GM23338 (cell line): ENCODE data around the gene AKAP8L. TPM values are rescaled to one million over a fixed set of nuclear protein-coding genes. Genes with fewer than 3 reads are reported as not detected.

Experiments used
- ATAC-seq: fragments of 200-7000 bp; cut with Tn5 transposase; 3 replicates; pipeline ENCODE4 v1.9.1; 2020
- DNase-seq: peaks from one replicate; pipeline ENCODE4 v3.0.0-alpha.2; 2015; ENCODE audit warnings: low spot score
- H2AFZ ChIP-seq: fragments of 200-600 bp; sonication (generic); 2 replicates; pipeline ENCODE4 v1.8.0; 2016; ENCODE audit warnings: antibody characterized with exemption, mild to moderate bottlenecking, moderate library complexity
- H3F3A ChIP-seq: fragments of 200-600 bp; sonication (generic); replicated peaks from 2 replicates; pipeline ENCODE4 v1.8.0; 2017; ENCODE audit warnings: antibody characterized with exemption, mixed run types, low read depth
- H3K27ac ChIP-seq: fragments of 200-600 bp; sonication (generic); 2 replicates; pipeline ENCODE4 v1.6.1; 2016; ENCODE audit warnings: low read depth
- H3K27me3 ChIP-seq: fragments of 200-600 bp; sonication (generic); 2 replicates; pipeline ENCODE4 v1.8.0; 2016; ENCODE audit warnings: mild to moderate bottlenecking, mixed run types, moderate library complexity; ENCODE audit not compliant: insufficient read depth
- H3K36me3 ChIP-seq: fragments of 200-600 bp; sonication (generic); 2 replicates; pipeline ENCODE4 v1.8.0; 2016; ENCODE audit warnings: mild to moderate bottlenecking; ENCODE audit not compliant: insufficient read depth
- H3K4me1 ChIP-seq: fragments of 200-600 bp; sonication (generic); 2 replicates; pipeline ENCODE4 v1.8.0; 2016; ENCODE audit warnings: mild to moderate bottlenecking, moderate library complexity; ENCODE audit not compliant: insufficient read depth
- H3K4me2 ChIP-seq: fragments of 200-600 bp; sonication (generic); 2 replicates; pipeline ENCODE4 v1.7.1; 2017; ENCODE audit warnings: mixed run types
- H3K4me3 ChIP-seq: fragments of 200-600 bp; sonication (generic); 2 replicates; pipeline ENCODE4 v1.6.1; 2016; ENCODE audit warnings: mixed run types
- H3K79me2 ChIP-seq: fragments of 200-600 bp; sonication (generic); replicated peaks from 2 replicates; pipeline ENCODE4 v1.8.0; 2017; ENCODE audit warnings: mild to moderate bottlenecking; ENCODE audit not compliant: insufficient read depth
- H3K9me2 ChIP-seq: fragments of 200-600 bp; sonication (generic); 2 replicates; pipeline ENCODE4 v1.8.0; 2017; ENCODE audit not compliant: insufficient read depth
- H4K20me1 ChIP-seq: fragments of 200-600 bp; sonication (generic); replicated peaks from 2 replicates; pipeline ENCODE4 v1.8.0; 2017; ENCODE audit warnings: mild to moderate bottlenecking; ENCODE audit not compliant: insufficient read depth
- H3K27ac Mint-ChIP-seq: 2 replicates; pipeline ENCODE4 v1.8.0; 2020; ENCODE audit warnings: inconsistent platforms, mild to moderate bottlenecking, moderate library complexity, mixed read lengths
- H3K27me3 Mint-ChIP-seq: 3 replicates; pipeline ENCODE4 v1.8.0; 2022; ENCODE audit warnings: low read depth, mild to moderate bottlenecking, moderate library complexity, mixed read lengths, inconsistent platforms; ENCODE audit not compliant: insufficient read depth, poor library complexity
- H3K36me3 Mint-ChIP-seq: 3 replicates; pipeline ENCODE4 v1.8.0; 2021; ENCODE audit warnings: low read depth, mild to moderate bottlenecking, inconsistent platforms, moderate library complexity, mixed read lengths
- H3K4me1 Mint-ChIP-seq: 3 replicates; pipeline ENCODE4 v1.8.0; 2020; ENCODE audit warnings: mild to moderate bottlenecking, inconsistent platforms, mixed read lengths
- H3K4me3 Mint-ChIP-seq: 3 replicates; pipeline ENCODE4 v1.8.0; 2021; ENCODE audit warnings: moderate library complexity, mild to moderate bottlenecking, inconsistent platforms, mixed read lengths
- H3K9me3 Mint-ChIP-seq: 3 replicates; pipeline ENCODE4 v1.8.0; 2020; ENCODE audit warnings: moderate library complexity, mild to moderate bottlenecking, inconsistent platforms, mixed read lengths
- CREB1 ChIP-seq: fragments of 250-450 bp; sonication (Bioruptor Pico); IDR thresholded peaks from 2 replicates; pipeline ENCODE4 v1.5.0; 2020; ENCODE audit warnings: low read depth, mild to moderate bottlenecking, moderate library complexity
- CTCF ChIP-seq, 2 experiments: fragments of 200-600 bp in 1 of 2; sonication (generic) in 1 of 2; conservative IDR thresholded peaks; 2 replicates each; pipeline versions ENCODE4 v1.5.1 to v1.6.1; 2016 to 2017; ENCODE audit warnings: antibody characterized with exemption in 2 of 2, low read depth in 2 of 2, mild to moderate bottlenecking in 2 of 2, moderate library complexity in 1 of 2
- ETS1 ChIP-seq: IDR thresholded peaks from 2 replicates; pipeline ENCODE4 v1.6.1; 2016; ENCODE audit warnings: antibody characterized with exemption
- EZH2 ChIP-seq: fragments of 200-600 bp; sonication (generic); IDR thresholded peaks from one replicate; pipeline ENCODE4 v1.8.0; 2017; ENCODE audit warnings: antibody characterized with exemption, mild to moderate bottlenecking, low read depth; ENCODE audit not compliant: unreplicated experiment
- EZH2phosphoT487 ChIP-seq: fragments of 200-600 bp; sonication (generic); IDR thresholded peaks from one replicate; pipeline ENCODE4 v1.8.1; 2018; ENCODE audit warnings: antibody characterized with exemption; ENCODE audit not compliant: unreplicated experiment
- JUNB ChIP-seq: IDR thresholded peaks from one replicate; pipeline ENCODE4 v1.6.1; 2016; ENCODE audit warnings: antibody characterized with exemption; ENCODE audit not compliant: unreplicated experiment
- NANOG ChIP-seq: IDR thresholded peaks from 2 replicates; pipeline ENCODE4 v1.6.1; 2016; ENCODE audit warnings: antibody characterized with exemption, borderline replicate concordance
- POLR2AphosphoS5 ChIP-seq: IDR thresholded peaks from 2 replicates; pipeline ENCODE4 v1.6.1; 2016; ENCODE audit warnings: antibody characterized with exemption, low read depth
- REST ChIP-seq: IDR thresholded peaks from one replicate; pipeline ENCODE4 v1.6.1; 2018; ENCODE audit warnings: antibody characterized with exemption; ENCODE audit not compliant: unreplicated experiment
- STAT1 ChIP-seq: IDR thresholded peaks from one replicate; pipeline ENCODE4 v1.6.1; 2016; ENCODE audit warnings: antibody characterized with exemption; ENCODE audit not compliant: unreplicated experiment
- ZNF114 ChIP-seq: fragments of 250-450 bp; sonication (Bioruptor Pico); IDR thresholded peaks from 2 replicates; pipeline ENCODE4 v1.5.0; 2020; ENCODE audit warnings: mild to moderate bottlenecking, moderate library complexity
- ZNF331 ChIP-seq: fragments of 250-450 bp; sonication (Bioruptor Pico); IDR thresholded peaks from 2 replicates; pipeline ENCODE4 v1.5.0; 2020; ENCODE audit warnings: low read depth, mild to moderate bottlenecking, moderate library complexity
- ZNF462 ChIP-seq: fragments of 250-450 bp; sonication (Bioruptor Pico); IDR thresholded peaks from 2 replicates; pipeline ENCODE4 v1.5.0; 2020; ENCODE audit warnings: mild to moderate bottlenecking, moderate library complexity
- polyA plus RNA-seq: library from polyadenylated mRNA; unstranded; fragments of >200 nt; fragmentation: Nextera tagmentation; extraction: Ambion mirVana; gene quantifications from 2 replicates; pipeline ENCODE4 v1.2.1, GENCODE V29; 2016
- total RNA-seq: library from RNA; depleted of rRNA; stranded (reverse); fragments of >200 nt; shearing (Covaris generic); gene quantifications from 2 replicates; pipeline ENCODE4 v1.2.3, GENCODE V29; 2014

AKAP8L gene
- total and polyA plus RNA-seq, 2 experiments from 2014 or later: 78.8 to 165 TPM

- H3K4me2 ChIP-seq: no peak overlapping the region
- H3K4me3 ChIP-seq: no peak overlapping the region
- H3K4me1 Mint-ChIP-seq: peaks cover 3% of the 10 kb centered on the region; the same call in 1 of the 3 replicates
- H3K27ac ChIP-seq: no peak overlapping the region
- H3K36me3 ChIP-seq: no peaks in the 10 kb centered on the region
- peaks cover 48% of the 10 kb centered on the region for H4K20me1 ChIP-seq
- ATAC-seq: no peak
- H3K27me3 ChIP-seq: no peaks in the 10 kb centered on the region
- TF ChIP-seq CREB1: no peak
- no peak for TF ChIP-seq JUNB
- TF ChIP-seq STAT1: no peak
- no peak for TF ChIP-seq REST
- no peak for TF ChIP-seq CTCF (conservative IDR thresholded peaks at IDR 0.05; ENCODE audit: low read depth in 2 of 2)
- no peak for TF ChIP-seq EZH2phosphoT487
- TF ChIP-seq ETS1: no peak
- TF ChIP-seq NANOG: no peak
- TF ChIP-seq EZH2: no peak
- TF ChIP-seq ZNF331: no peak
- no peak for TF ChIP-seq POLR2AphosphoS5
- no peak for TF ChIP-seq ZNF114 (CRISPR knock-in tag)
- TF ChIP-seq ZNF462: no peak
- no peak for DNase-seq
- H3K9me3 Mint-ChIP-seq: no peaks in the 10 kb centered on the region
- no peaks in the 10 kb centered on the region; the same call in 1 of the 2 replicates for H3K4me1 ChIP-seq
- H3K9me2 ChIP-seq: no peaks in the 10 kb centered on the region
- H3K36me3 Mint-ChIP-seq: peaks cover 42% of the 10 kb centered on the region
- no peak overlapping the region for H3K4me3 Mint-ChIP-seq
- H3K27me3 Mint-ChIP-seq: peaks cover 4% of the 10 kb centered on the region
- no peak overlapping the region; the same call in 1 of the 2 replicates for H3K27ac Mint-ChIP-seq
- no peak overlapping the region for H2AFZ ChIP-seq
- H3K79me2 ChIP-seq: peaks cover 79% of the 10 kb centered on the region
- H3F3A ChIP-seq: no peaks in the 10 kb centered on the region
Observed at GRCh38 chr19:15404097-15404779, 14.6 kb downstream of the AKAP8L start.
